Thyroid gland (tissue), 4 donors: ENCODE measurements around the gene RAX.

Experiments used
- POLR2A ChIP-seq, 2 donors: fragments of 450-650 bp; IDR thresholded peaks; one replicate each; pipeline ENCODE4 v1.6.1; 2017; ENCODE audit warnings: antibody characterized with exemption in 2 of 2, mild to moderate bottlenecking in 2 of 2, moderate library complexity in 1 of 2
- TF ChIP-seq, protein P1 (sequence below), 6 experiments: fragments of 200-600 bp in 3 of 6; fragments of 450-650 bp in 3 of 6; sonication (generic) in 3 of 6; IDR thresholded peaks; one replicate each; pipeline ENCODE4 v1.5.1; 2016 to 2019; ENCODE audit warnings: antibody characterized with exemption in 6 of 6, mild to moderate bottlenecking in 2 of 6, inconsistent platforms in 1 of 6, moderate library complexity in 1 of 6

DNA sequence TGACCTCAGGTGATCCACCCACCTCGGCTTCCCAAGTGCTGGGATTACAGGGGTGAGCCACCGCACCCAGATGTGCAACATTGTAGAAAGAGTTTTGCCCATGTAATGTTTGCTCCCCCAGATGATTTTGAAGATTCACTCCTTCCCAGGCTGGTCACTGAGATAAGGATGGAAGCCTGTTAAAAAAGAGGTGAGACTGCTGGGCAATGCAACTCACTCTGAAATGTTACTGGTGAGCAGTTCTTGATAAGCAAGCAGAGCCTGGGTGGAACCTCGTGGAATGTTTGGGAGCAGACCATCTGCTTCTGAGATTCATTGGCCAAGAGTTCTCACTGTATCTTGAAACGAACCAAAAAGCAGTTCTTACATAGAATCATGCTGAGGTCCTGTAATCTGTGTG lies 33.6 kb downstream of the RAX start:
- TF ChIP-seq, protein P1, sequence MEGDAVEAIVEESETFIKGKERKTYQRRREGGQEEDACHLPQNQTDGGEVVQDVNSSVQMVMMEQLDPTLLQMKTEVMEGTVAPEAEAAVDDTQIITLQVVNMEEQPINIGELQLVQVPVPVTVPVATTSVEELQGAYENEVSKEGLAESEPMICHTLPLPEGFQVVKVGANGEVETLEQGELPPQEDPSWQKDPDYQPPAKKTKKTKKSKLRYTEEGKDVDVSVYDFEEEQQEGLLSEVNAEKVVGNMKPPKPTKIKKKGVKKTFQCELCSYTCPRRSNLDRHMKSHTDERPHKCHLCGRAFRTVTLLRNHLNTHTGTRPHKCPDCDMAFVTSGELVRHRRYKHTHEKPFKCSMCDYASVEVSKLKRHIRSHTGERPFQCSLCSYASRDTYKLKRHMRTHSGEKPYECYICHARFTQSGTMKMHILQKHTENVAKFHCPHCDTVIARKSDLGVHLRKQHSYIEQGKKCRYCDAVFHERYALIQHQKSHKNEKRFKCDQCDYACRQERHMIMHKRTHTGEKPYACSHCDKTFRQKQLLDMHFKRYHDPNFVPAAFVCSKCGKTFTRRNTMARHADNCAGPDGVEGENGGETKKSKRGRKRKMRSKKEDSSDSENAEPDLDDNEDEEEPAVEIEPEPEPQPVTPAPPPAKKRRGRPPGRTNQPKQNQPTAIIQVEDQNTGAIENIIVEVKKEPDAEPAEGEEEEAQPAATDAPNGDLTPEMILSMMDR (IDR thresholded peaks at IDR 0.05): no peak
- no peak for TF ChIP-seq POLR2A (IDR thresholded peaks at IDR 0.05)
